HG03460 (cell line): ENCODE results near the gene SUV39H1.

ENCODE experiments used
- ATAC-seq: cut with Tn5 transposase; IDR thresholded peaks from one replicate; pipeline ENCODE4 v1.9.1; 2021; ENCODE audit not compliant: unreplicated experiment

The SUV39H1 gene

GRCh38 chrX:48754238-48754637 lies 57.7 kb downstream of the SUV39H1 start:
- no peak for ATAC-seq
